GM23248 (cell line): ENCODE data around the gene CDH10.

ENCODE experiments used
- EZH2 ChIP-seq: fragments of 200-600 bp; sonication (generic); IDR thresholded peaks from 2 replicates; pipeline ENCODE4 v1.6.1; 2018; ENCODE audit warnings: antibody characterized with exemption, mild to moderate bottlenecking; ENCODE audit not compliant: insufficient read depth, poor library complexity, severe bottlenecking
- EZH2phosphoT487 ChIP-seq: fragments of 200-600 bp; sonication (generic); IDR thresholded peaks from 2 replicates; pipeline ENCODE4 v1.6.1; 2018; ENCODE audit warnings: antibody characterized with exemption, moderate library complexity, mild to moderate bottlenecking, low read depth; ENCODE audit not compliant: insufficient read depth

DNA sequence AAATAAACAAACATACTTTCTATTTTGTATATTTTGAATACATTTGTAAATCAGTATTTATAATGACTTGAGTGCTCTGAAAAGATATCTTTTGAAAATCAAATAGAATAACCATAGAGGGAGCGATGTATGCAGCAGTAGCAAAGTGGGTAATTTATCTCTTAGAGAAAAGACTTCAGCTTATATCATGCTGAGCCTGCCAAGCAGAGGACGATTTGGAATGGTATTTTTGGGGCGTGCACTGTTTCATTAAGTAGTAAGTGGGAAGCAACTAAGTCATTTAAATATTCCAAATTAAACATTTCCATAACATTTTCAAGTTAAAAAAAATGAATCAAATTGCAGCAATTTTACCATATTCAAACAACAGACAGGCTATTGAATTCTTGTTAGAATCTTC, 147.6 kb downstream of the CDH10 start:
- no peak for TF ChIP-seq EZH2
- TF ChIP-seq EZH2phosphoT487: no peak
